ENCODE results near the gene HENMT1. TPM values are rescaled to one million over a fixed set of nuclear protein-coding genes. Genes with fewer than 3 reads are reported as not detected.

Gene HENMT1
- total RNA-seq, 4 donors from 2014 or later: 0.77 to 11.3 (median 2.3) TPM

DNA sequence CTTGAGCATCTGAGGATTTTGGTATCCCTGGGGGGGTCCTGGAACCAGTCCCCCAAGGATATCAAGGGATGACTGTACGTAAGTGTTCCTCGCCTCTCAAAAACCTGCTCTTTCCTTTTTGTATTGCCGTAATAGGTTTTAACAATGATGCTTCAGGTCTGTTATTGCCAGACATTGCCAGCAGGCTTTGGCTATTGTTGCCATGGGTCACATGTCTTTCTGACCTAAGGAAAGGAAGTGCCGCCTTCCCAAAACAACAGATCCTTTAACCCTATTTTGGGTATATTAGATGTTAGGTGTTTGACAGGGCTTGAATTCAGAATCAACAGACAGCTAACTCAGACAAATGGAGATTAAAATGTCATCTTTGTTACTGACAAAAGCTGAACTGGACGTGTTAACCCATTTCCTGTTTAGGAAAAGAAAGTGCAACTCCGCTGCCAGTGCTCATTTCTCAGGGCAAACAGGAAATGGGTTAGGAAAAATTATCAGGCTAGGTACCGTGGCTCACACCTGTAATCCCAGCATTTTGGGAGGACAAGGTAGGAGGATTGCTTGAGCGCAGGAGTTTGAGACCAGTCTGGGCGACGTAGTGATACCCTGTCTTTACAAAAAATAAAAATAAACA lies 18.8 kb upstream of the HENMT1 start:
- no peak overlapping the region for H3K4me3 ChIP-seq
- intact Hi-C loops (cut with DNase I; ENCODE audit: low total_unique reads): no loop called here
- DNase-seq: no peak
- H3K36me3 ChIP-seq: no peaks in the 10 kb centered on the region
- no peaks in the 10 kb centered on the region for H3K4me1 ChIP-seq
- H3K27ac ChIP-seq: no peak overlapping the region
- no peaks in the 10 kb centered on the region for H3K9me3 ChIP-seq
- TF ChIP-seq POLR2A (IDR thresholded peaks at IDR 0.05): no peak
- TF ChIP-seq, protein P1, sequence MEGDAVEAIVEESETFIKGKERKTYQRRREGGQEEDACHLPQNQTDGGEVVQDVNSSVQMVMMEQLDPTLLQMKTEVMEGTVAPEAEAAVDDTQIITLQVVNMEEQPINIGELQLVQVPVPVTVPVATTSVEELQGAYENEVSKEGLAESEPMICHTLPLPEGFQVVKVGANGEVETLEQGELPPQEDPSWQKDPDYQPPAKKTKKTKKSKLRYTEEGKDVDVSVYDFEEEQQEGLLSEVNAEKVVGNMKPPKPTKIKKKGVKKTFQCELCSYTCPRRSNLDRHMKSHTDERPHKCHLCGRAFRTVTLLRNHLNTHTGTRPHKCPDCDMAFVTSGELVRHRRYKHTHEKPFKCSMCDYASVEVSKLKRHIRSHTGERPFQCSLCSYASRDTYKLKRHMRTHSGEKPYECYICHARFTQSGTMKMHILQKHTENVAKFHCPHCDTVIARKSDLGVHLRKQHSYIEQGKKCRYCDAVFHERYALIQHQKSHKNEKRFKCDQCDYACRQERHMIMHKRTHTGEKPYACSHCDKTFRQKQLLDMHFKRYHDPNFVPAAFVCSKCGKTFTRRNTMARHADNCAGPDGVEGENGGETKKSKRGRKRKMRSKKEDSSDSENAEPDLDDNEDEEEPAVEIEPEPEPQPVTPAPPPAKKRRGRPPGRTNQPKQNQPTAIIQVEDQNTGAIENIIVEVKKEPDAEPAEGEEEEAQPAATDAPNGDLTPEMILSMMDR (IDR thresholded peaks at IDR 0.05): no peak
- H3K27me3 ChIP-seq: no peaks in the 10 kb centered on the region

- Histone ChIP-seq H3K4me1 (no peaks in the 10 kb centered on the region), H3K27ac (no peak overlapping the region), H3K36me3 (no peaks in the 10 kb centered on the region), H3K27me3 (no peaks in the 10 kb centered on the region), H3K4me3 (no peak overlapping the region), H3K9me3 (no peaks in the 10 kb centered on the region)
- intact Hi-C loops (cut with DNase I; ENCODE audit: low total_unique reads): no loop called here
- no peak for DNase-seq
- TF ChIP-seq, protein P1 (IDR thresholded peaks at IDR 0.05): no peak
- no peak for TF ChIP-seq POLR2A (IDR thresholded peaks at IDR 0.05)
These were observed 17.8 kb upstream of the HENMT1 start for GRCh38 chr1:108678706-108679105.

DNA sequence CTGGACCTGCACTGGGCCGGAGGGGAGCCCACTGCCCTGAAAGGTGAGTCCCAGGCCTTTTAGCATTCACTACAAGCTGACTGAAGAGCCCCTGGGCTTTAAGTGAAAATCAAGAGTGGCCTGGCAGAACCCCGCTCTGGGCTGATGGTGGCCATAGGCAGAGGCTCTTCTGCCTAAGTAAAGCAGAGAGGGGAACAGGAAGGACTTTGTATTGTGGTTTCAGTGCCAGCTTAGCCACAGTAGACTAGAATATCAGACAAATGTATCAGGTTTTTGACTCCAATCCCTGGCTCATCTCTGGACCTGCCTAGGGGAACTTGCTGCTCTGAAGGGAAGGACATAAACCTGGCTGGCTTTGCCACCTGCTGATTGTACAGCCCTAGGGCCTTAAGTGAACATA lies 10.2 kb upstream of the HENMT1 start:
- Histone ChIP-seq H3K36me3 (no peaks in the 10 kb centered on the region), H3K27me3 (no peaks in the 10 kb centered on the region), H3K9me3 (no peaks in the 10 kb centered on the region), H3K4me3 (no peak overlapping the region), H3K27ac (no peak overlapping the region), H3K4me1 (no peaks in the 10 kb centered on the region)
- no peak for TF ChIP-seq POLR2A (IDR thresholded peaks at IDR 0.05)
- intact Hi-C loops (cut with DNase I; ENCODE audit: low total_unique reads): no loop called here
- DNase-seq: no peak

- no peaks in the 10 kb centered on the region for H3K27me3 ChIP-seq
- DNase-seq: no peak
- H3K36me3 ChIP-seq: no peaks in the 10 kb centered on the region
- intact Hi-C loops (cut with DNase I; ENCODE audit: low total_unique reads): no loop called here
- no peaks in the 10 kb centered on the region for H3K4me1 ChIP-seq
- H3K27ac ChIP-seq: no peak overlapping the region
- H3K9me3 ChIP-seq: no peaks in the 10 kb centered on the region
- TF ChIP-seq POLR2A (IDR thresholded peaks at IDR 0.05): no peak
- TF ChIP-seq, protein P1 (IDR thresholded peaks at IDR 0.05): no peak
- H3K4me3 ChIP-seq: no peak overlapping the region
These were observed 9.4 kb upstream of the HENMT1 start for GRCh38 chr1:108670131-108670773.

- DNase-seq: no peak
- Histone ChIP-seq H3K4me1 (no peaks in the 10 kb centered on the region), H3K27ac (no peak overlapping the region), H3K9me3 (no peaks in the 10 kb centered on the region), H3K36me3 (no peaks in the 10 kb centered on the region), H3K4me3 (no peak overlapping the region), H3K27me3 (no peaks in the 10 kb centered on the region)
- TF ChIP-seq POLR2A (IDR thresholded peaks at IDR 0.05): no peak
- TF ChIP-seq, protein P1 (IDR thresholded peaks at IDR 0.05): no peak
- intact Hi-C loops (cut with DNase I; ENCODE audit: low total_unique reads): no loop called here
These were observed 8.8 kb upstream of the HENMT1 start for GRCh38 chr1:108669679-108670078.
